ENCODE results near the gene ARHGAP22. TPM values are rescaled to one million over a fixed set of nuclear protein-coding genes. Genes with fewer than 3 reads are reported as not detected.

The ARHGAP22 gene
- polyA plus RNA-seq, 1 donor from 2014 or later, result 0.15 TPM

GRCh38 chr10:48653347-48653746, 48.5 kb upstream of the ARHGAP22 start:
- H3K9me3 ChIP-seq (ENCODE audit: low read length), result no peaks in the 10 kb centered on the region
- H3K36me3 ChIP-seq (ENCODE audit: insufficient read depth, low read length), result no peaks in the 10 kb centered on the region
- H4K20me1 ChIP-seq (ENCODE audit: insufficient read depth), result no peaks in the 10 kb centered on the region
- no peak for TF ChIP-seq EP300 (conservative IDR thresholded peaks at IDR 0.05; ENCODE audit: poor library complexity, severe bottlenecking)
- TF ChIP-seq SMC3 (conservative IDR thresholded peaks at IDR 0.05; ENCODE audit: poor library complexity), result no peak
- no peak for TF ChIP-seq REST (IDR thresholded peaks at IDR 0.05; ENCODE audit: borderline replicate concordance)
- TF ChIP-seq MXI1 (conservative IDR thresholded peaks at IDR 0.05; ENCODE audit: poor library complexity, severe bottlenecking), result no peak
- no peak for TF ChIP-seq TAF1 (IDR thresholded peaks at IDR 0.05; ENCODE audit: low read depth)
- TF ChIP-seq EZH2 (IDR thresholded peaks at IDR 0.05; ENCODE audit: borderline replicate concordance, insufficient read depth, low read length, poor library complexity, severe bottlenecking), result no peak
- TF ChIP-seq CTCF (IDR thresholded peaks at IDR 0.05; ENCODE audit: poor library complexity, severe bottlenecking), result no peak
- TF ChIP-seq POLR2AphosphoS5 (IDR thresholded peaks at IDR 0.05), result no peak
- TF ChIP-seq RAD21 (conservative IDR thresholded peaks at IDR 0.05), result no peak
- H3K9ac ChIP-seq (ENCODE audit: low read length), result no peak overlapping the region
- no peak overlapping the region for H2AFZ ChIP-seq (ENCODE audit: low read depth, low read length)
- H3K9me2 ChIP-seq (ENCODE audit: insufficient read depth, low read length), result no peaks in the 10 kb centered on the region
- no peak overlapping the region for H3K4me2 ChIP-seq (ENCODE audit: low read length)
- H3F3A ChIP-seq (ENCODE audit: insufficient read depth, low read length, poor library complexity, severe bottlenecking), result no peaks in the 10 kb centered on the region
- H3K79me2 ChIP-seq (replicated peaks; ENCODE audit: insufficient read depth, low read length), result no peaks in the 10 kb centered on the region
- no peak overlapping the region for H3K27ac ChIP-seq (ENCODE audit: low read length)
- peaks cover 4% of the 10 kb centered on the region for H3K27me3 ChIP-seq (ENCODE audit: insufficient read depth, low read depth, low read length)
- H3K4me3 ChIP-seq (ENCODE audit: low read length), result no peak overlapping the region

GRCh38 chr10:48652344-48652743, 47.5 kb upstream of the ARHGAP22 start:
- Histone ChIP-seq H3K27me3 (ENCODE audit: insufficient read depth, low read depth, low read length) (peaks cover 4% of the 10 kb centered on the region), H2AFZ (ENCODE audit: low read depth, low read length) (no peak overlapping the region), H3K9me3 (ENCODE audit: low read length) (no peaks in the 10 kb centered on the region), H4K20me1 (ENCODE audit: insufficient read depth) (no peaks in the 10 kb centered on the region), H3K79me2 (replicated peaks; ENCODE audit: insufficient read depth, low read length) (no peaks in the 10 kb centered on the region), H3K4me2 (ENCODE audit: low read length) (no peak overlapping the region), H3K9ac (ENCODE audit: low read length) (no peak overlapping the region), H3K9me2 (ENCODE audit: insufficient read depth, low read length) (no peaks in the 10 kb centered on the region), H3F3A (ENCODE audit: insufficient read depth, low read length, poor library complexity, severe bottlenecking) (no peaks in the 10 kb centered on the region), H3K27ac (ENCODE audit: low read length) (no peak overlapping the region), H3K36me3 (ENCODE audit: insufficient read depth, low read length) (no peaks in the 10 kb centered on the region), H3K4me3 (ENCODE audit: low read length) (no peak overlapping the region)
- TF ChIP-seq REST (IDR thresholded peaks at IDR 0.05; ENCODE audit: borderline replicate concordance) (no peak), CTCF (IDR thresholded peaks at IDR 0.05; ENCODE audit: poor library complexity, severe bottlenecking) (no peak), EP300 (conservative IDR thresholded peaks at IDR 0.05; ENCODE audit: poor library complexity, severe bottlenecking) (no peak)

Measured in neural cell (in vitro differentiated cells).